ENCODE measurements around the gene SLC22A13.
"Not testable (repeated sequence)": the region's sequence is repeated elsewhere in the genome, so short reads cannot be mapped to it uniquely, and the experiment has no call there.

Gene SLC22A13, protein sequence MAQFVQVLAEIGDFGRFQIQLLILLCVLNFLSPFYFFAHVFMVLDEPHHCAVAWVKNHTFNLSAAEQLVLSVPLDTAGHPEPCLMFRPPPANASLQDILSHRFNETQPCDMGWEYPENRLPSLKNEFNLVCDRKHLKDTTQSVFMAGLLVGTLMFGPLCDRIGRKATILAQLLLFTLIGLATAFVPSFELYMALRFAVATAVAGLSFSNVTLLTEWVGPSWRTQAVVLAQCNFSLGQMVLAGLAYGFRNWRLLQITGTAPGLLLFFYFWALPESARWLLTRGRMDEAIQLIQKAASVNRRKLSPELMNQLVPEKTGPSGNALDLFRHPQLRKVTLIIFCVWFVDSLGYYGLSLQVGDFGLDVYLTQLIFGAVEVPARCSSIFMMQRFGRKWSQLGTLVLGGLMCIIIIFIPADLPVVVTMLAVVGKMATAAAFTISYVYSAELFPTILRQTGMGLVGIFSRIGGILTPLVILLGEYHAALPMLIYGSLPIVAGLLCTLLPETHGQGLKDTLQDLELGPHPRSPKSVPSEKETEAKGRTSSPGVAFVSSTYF

DNA sequence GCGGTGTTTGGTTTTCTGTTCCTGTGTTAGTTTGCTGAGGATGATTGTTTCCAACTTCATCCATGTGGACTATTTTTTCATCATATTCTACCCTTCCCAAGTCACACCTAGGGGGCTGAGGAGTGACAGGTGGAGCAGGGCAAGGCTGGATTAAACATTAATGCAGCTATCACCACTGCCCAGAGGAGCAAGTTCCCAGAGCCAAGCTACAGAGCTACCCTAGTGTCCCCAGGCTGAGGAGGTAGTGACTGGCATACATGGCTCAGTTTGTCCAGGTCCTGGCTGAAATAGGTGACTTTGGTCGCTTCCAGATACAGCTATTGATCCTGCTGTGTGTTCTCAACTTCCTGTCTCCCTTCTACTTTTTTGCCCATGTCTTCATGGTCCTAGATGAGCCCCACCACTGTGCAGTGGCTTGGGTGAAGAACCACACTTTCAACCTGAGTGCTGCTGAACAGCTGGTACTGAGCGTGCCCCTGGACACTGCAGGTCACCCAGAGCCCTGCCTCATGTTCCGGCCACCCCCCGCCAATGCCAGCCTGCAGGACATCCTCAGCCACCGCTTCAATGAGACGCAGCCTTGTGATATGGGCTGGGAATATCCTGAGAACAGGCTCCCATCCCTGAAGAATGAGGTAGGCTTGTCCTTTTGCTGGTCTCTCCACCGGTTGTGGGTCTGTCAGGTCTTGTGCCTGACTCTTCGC, at the start of gene SLC22A13:
SLC22A13 (plus strand) TSS at position 209 of the 704 bp plus-strand sequence; CDS start at position 258, 49 bp downstream.
- ATAC-seq (no peak), DNase-seq (no peak)
- Mint-ChIP-seq H3K9me3 (no peaks in the 10 kb centered on the region), H3K4me3 (no peak within 1 kb of the TSS), H3K27me3 (no peaks in the 10 kb centered on the region), H3K27ac (peak within 1 kb of the TSS in 1 of 2 donors; percentile 51), H3K4me1 (peaks cover 21% of the 10 kb centered on the region)

- Mint-ChIP-seq H3K4me1 (no peaks in the 10 kb centered on the region), H3K9me3 (no peaks in the 10 kb centered on the region), H3K4me3 (no peak overlapping the region), H3K27ac (peak overlapping the region in 1 of 2 donors; percentile 68), H3K27me3 (no peaks in the 10 kb centered on the region)
- DNase-seq (no peak), ATAC-seq (no peak)
Observed at GRCh38 chr3:38219609-38220197, 45.9 kb upstream of the SLC22A13 start.

- ATAC-seq, result no peak
- no peak for DNase-seq
- no peak overlapping the region for H3K4me3 Mint-ChIP-seq
- no peaks in the 10 kb centered on the region for H3K9me3 Mint-ChIP-seq
- H3K27ac Mint-ChIP-seq, result no peak overlapping the region
- H3K27me3 Mint-ChIP-seq, result no peaks in the 10 kb centered on the region
- no peaks in the 10 kb centered on the region for H3K4me1 Mint-ChIP-seq
Observed at GRCh38 chr3:38221005-38221404, 44.6 kb upstream of the SLC22A13 start.

GRCh38 chr3:38222032-38222634, 43.5 kb upstream of the SLC22A13 start:
- ATAC-seq (no peak), DNase-seq (no peak)
- Mint-ChIP-seq H3K27me3 (no peaks in the 10 kb centered on the region), H3K27ac (no peak overlapping the region), H3K4me1 (no peaks in the 10 kb centered on the region), H3K9me3 (no peaks in the 10 kb centered on the region), H3K4me3 (no peak overlapping the region)

DNA sequence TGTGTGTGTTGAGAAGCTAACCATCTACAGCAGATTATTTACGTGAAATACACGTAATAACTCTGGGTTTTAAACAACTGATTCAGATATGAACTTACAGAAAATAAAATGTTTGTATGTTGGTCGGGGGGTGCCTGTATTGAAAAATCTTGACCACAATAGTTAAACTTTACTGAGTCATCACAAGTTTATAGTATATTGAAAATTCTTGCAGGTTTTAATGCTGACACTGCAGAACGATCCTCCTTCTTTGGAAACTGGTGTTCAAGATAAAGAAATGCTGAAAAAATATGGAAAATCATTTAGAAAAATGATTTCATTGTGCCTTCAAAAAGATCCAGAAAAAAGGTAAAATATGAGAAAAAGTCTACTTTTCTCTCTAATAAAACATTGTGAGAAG, 41.3 kb upstream of the SLC22A13 start:
- no peak for ATAC-seq
- Mint-ChIP-seq H3K4me1 (no peaks in the 10 kb centered on the region), H3K27ac (no peak overlapping the region), H3K27me3 (no peaks in the 10 kb centered on the region), H3K9me3 (no peaks in the 10 kb centered on the region), H3K4me3 (no peak overlapping the region)
- DNase-seq, result no peak

DNA sequence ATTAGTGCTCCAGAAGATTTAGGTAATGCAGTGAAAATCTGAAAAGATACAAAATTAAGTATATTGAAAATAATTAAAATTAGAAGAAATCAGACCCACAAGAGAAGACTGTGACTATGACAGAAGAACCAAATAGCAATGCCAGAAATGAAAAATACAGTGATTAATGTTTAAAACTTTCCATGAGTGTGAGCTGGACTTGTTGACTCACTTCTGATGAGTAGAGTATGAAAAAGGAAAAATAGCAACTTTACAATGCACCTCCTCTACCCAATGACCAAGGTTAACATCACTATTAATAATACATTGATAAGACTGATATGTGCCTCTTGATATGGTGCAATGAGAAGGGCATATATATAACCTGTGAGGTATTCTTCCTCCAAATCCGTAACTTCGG, 39.3 kb upstream of the SLC22A13 start:
- DNase-seq (no peak), ATAC-seq (no peak)
- Mint-ChIP-seq H3K9me3 (no peaks in the 10 kb centered on the region), H3K27ac (no peak overlapping the region), H3K4me1 (no peaks in the 10 kb centered on the region), H3K27me3 (no peaks in the 10 kb centered on the region), H3K4me3 (no peak overlapping the region)

DNA sequence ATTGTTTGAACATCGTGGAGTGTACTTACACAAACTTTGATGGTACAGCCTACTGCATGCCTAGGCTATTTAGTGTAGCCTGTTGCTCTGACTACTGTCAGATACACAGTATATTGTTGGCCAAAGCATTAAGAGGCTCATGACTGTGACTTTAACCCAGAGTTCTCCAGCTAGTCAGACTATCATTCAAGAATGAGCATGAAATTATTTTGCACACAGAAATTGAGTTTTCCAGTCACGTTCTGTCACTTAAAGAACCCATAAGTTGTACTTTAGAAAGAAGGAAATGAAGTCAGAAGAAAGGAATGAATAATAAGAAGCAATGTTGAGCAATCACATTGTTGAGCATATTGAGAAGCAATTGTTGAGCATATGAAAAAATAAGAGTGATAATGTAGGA, 37.6 kb upstream of the SLC22A13 start:
- ATAC-seq, result no peak
- H3K27me3 Mint-ChIP-seq, result no peaks in the 10 kb centered on the region
- H3K27ac Mint-ChIP-seq, result no peak overlapping the region
- no peaks in the 10 kb centered on the region for H3K4me1 Mint-ChIP-seq
- no peak overlapping the region for H3K4me3 Mint-ChIP-seq
- H3K9me3 Mint-ChIP-seq, result no peaks in the 10 kb centered on the region
- DNase-seq, result no peak

DNA sequence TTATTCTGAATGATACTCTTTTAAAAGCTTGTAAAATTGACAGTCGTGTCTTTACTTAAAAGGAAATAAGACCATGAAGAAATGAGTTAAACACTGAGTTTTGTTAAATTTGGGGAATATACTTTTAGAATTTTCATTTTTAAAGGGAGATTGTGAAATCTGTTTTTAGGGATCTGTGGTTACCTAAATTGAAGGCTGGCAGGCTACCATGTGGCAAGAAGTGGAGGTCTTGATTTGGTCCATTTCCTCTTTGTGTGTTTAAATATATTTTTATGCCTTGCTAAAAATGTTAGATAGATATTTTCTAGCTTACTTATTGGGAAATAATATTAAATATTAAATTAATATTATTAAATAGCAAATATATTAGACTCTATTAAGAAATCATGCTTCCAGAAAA, 36.6 kb upstream of the SLC22A13 start:
- Mint-ChIP-seq H3K4me3 (no peak overlapping the region), H3K4me1 (no peaks in the 10 kb centered on the region), H3K9me3 (no peaks in the 10 kb centered on the region), H3K27ac (no peak overlapping the region), H3K27me3 (no peaks in the 10 kb centered on the region)
- DNase-seq (no peak), ATAC-seq (no peak)

DNA sequence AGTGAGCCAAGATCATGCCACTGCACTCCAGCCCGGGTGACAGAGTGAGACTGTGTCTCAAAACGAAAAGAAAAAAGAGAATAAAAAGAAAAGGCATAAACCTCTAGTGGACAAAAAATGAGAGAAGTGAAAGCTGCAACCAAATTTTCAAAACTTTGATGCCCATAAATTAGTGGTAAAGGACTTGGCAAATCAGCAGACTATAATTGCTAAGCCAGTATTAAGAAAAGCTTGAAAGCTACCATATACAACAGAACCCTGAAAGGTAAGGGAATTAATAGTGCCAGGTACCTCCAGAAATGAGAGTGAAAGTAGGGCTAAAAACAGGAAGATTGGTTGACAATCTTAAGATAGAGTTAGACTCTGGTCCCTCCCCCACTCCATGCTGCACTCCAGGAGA, 32.9 kb upstream of the SLC22A13 start:
- Mint-ChIP-seq H3K4me3 (no peak overlapping the region), H3K4me1 (no peaks in the 10 kb centered on the region), H3K9me3 (peaks cover 8 to 17% of the 10 kb centered on the region in 2 donors), H3K27me3 (no peaks in the 10 kb centered on the region), H3K27ac (no peak overlapping the region)
- DNase-seq (no peak), ATAC-seq (no peak)

- Mint-ChIP-seq H3K4me1 (no peaks in the 10 kb centered on the region), H3K9me3 (peaks cover 16 to 17% of the 10 kb centered on the region in 2 donors), H3K27me3 (no peaks in the 10 kb centered on the region), H3K27ac (no peak overlapping the region), H3K4me3 (no peak overlapping the region)
- DNase-seq (no peak), ATAC-seq (no peak)
Observed at GRCh38 chr3:38235466-38235865, 30.1 kb upstream of the SLC22A13 start.

DNA sequence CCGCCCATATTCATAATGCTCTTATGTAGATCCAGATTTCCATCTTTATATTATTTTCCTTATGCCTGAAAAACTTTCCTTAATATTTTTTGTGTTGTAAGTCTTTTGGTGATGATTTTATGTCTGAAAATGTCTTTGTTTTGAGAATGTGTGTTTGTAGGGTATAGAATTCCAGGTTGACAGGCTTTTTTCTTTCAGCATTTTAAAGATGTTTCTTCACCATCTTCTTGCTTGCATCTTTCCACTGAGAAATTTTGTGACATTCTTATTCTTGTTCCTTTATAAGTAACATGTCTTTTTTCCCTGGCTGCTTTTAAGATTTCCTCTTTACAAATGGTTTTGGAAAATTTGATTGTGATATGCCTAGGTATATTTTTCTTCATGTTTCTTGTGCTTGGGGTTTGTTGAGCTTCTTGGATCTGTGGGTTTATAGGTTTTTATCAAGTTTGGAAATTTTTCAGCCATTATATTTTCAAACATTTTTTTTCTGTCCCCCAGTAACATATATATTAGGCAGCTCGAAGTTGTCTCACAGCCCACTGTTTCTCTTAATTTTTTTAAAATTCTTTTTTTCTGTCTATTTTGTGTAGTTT, 27.1 kb upstream of the SLC22A13 start:
- H3K9me3 Mint-ChIP-seq, result peaks cover 16 to 17% of the 10 kb centered on the region in 2 donors
- H3K4me3 Mint-ChIP-seq, result no peak overlapping the region
- no peaks in the 10 kb centered on the region for H3K27me3 Mint-ChIP-seq
- no peak for ATAC-seq
- H3K27ac Mint-ChIP-seq, result no peak overlapping the region
- no peaks in the 10 kb centered on the region for H3K4me1 Mint-ChIP-seq
- DNase-seq, result no peak

GRCh38 chr3:38242812-38243211, 22.8 kb upstream of the SLC22A13 start:
- not testable (repeated sequence) for H3K4me1 Mint-ChIP-seq, H3K9me3 Mint-ChIP-seq, ATAC-seq

DNA sequence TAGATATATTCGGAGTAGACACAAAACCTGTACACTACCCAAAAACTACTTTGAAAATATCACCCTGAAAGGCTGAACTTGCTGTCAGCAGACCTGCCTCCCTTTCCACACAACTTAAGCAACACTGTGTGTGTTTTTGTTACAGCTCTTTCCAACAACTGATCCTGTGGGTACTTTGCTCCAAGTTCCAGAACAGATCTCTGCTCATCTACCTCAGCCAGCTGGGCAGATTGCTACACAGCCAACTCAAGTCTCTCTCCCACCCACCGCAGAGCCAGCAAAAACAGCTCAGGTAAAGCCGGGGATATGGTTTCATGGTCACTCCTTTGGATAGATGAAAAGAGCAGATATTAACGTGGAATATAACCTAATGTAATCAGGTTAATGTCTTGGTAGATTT, 19.7 kb upstream of the SLC22A13 start:
- Mint-ChIP-seq H3K9me3 (no peaks in the 10 kb centered on the region), H3K27me3 (no peaks in the 10 kb centered on the region), H3K4me3 (no peak overlapping the region), H3K27ac (no peak overlapping the region), H3K4me1 (peaks cover 8% of the 10 kb centered on the region)
- DNase-seq, result no peak
- no peak for ATAC-seq

More at GRCh38 chr3:38242812-38243211, 22.8 kb upstream of the SLC22A13 start:
- H3K27ac Mint-ChIP-seq, H3K4me3 Mint-ChIP-seq, H3K27me3 Mint-ChIP-seq, DNase-seq: not testable (repeated sequence)

GRCh38 chr3:38247366-38248035, 18.1 kb upstream of the SLC22A13 start:
- peak overlapping the region in 1 of 2 donors; percentile 39 for H3K27ac Mint-ChIP-seq
- no peak for ATAC-seq
- no peaks in the 10 kb centered on the region for H3K27me3 Mint-ChIP-seq
- no peaks in the 10 kb centered on the region for H3K9me3 Mint-ChIP-seq
- H3K4me3 Mint-ChIP-seq, result no peak overlapping the region
- H3K4me1 Mint-ChIP-seq, result peaks cover 8% of the 10 kb centered on the region
- no peak for DNase-seq

GRCh38 chr3:38250198-38250597, 15.4 kb upstream of the SLC22A13 start:
- no peak overlapping the region for H3K27ac Mint-ChIP-seq
- no peak for DNase-seq

More at GRCh38 chr3:38250198-38250597, 15.4 kb upstream of the SLC22A13 start:
- no peak overlapping the region for H3K4me3 Mint-ChIP-seq
- H3K27me3 Mint-ChIP-seq, result no peaks in the 10 kb centered on the region
- peaks cover 30% of the 10 kb centered on the region for H3K4me1 Mint-ChIP-seq
- ATAC-seq, result no peak
- no peaks in the 10 kb centered on the region for H3K9me3 Mint-ChIP-seq
